ENCODE measurements around the gene FOXG1.

FOXG1 gene

GRCh38 chr14:28777471-28778137, 11.0 kb downstream of the FOXG1 start:
- no peak for DNase-seq

DNA sequence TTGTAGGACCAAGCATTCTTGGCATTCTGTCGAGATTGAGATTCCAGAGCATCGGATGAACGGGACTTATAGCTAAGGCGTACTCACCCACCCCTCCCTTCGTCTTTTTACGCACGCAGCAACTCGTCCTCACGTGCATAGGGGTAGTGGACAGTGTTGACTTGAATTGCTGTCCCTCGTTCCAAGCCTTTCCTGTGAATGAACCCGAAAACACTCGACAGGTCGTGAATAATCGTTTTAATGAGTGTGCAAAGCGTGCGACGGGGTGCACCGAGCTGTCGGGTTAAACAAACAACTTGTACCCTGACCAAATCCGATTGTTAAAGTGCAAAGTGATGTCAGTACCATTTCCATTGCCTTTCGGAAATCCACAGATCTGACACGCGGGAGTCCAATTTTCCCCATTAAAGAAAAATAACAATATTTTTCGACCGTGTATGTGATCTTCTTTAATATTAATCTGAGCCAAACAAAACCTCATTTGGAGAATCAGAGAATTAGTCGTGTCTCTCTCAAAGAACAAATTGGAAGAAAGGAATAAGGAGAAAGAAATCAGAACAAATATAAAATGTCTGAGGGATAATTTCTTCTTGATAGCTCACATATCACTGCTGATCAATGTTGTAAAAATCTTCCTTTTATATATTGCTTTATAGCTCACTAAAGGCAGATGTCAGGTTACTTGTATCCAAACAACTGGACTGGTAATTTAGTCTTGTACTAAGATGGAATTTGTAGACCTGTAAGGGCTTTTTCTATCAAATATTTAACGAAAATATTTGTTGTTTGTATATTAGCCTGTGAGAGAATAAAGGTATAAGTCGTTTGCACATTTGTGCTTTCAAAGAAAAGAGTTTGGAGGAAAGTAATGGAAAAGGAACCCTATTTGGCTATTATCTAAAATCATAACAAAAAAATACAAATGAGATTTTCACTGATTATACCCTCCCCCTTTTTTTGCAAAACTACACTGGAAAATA, 11.8 kb downstream of the FOXG1 start:
- DNase-seq: no peak

- DNase-seq: no peak
Observed at GRCh38 chr14:28779456-28779855, 12.9 kb downstream of the FOXG1 start.

DNA sequence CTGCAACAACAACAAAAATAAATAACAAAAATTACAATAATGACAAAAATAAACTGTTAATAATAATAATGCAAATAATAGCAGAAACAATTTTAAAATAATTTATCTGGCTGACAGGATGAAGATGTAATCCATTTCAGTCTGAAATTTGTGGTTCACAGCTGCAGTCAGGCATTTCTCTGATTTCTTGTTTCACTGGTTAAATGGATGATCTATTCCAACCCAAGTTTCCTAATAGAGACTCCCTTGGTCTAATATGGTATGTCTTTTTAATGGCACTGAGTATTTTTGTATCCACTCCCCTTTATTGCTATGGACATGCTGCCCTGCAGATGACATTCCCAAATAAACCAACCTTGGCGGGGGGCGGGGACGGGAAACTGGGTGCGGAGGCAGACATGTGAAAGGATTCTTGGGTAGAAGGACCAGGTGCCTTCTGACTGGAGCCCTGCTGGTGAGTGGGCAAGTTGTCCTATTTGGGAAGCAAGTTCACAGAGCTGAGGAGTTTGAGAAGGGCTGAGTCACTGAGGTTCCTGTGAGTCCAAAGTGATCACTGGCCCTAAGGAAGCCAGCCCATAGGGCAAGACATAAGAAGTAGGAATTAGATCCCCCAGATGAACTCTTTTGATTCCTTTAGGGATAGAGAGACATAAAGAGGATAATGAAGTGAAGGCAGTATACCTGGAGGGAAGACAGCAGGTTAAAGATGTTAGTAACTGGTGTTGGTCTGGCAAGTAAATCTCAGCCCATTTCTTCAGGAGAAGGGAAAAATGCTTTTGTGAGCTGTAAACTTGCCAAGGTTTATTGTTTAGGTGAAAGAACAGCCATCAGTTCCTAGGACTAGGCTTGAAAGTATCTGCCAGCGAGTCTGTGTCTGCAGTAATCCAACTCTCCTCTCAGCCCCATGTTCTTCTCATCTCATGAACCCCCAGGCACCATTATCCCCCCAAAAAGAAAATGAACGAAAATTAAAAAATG, 14.5 kb downstream of the FOXG1 start:
- DNase-seq: no peak

- no peak for DNase-seq
Observed at GRCh38 chr14:28782301-28782700, 15.7 kb downstream of the FOXG1 start.

DNA sequence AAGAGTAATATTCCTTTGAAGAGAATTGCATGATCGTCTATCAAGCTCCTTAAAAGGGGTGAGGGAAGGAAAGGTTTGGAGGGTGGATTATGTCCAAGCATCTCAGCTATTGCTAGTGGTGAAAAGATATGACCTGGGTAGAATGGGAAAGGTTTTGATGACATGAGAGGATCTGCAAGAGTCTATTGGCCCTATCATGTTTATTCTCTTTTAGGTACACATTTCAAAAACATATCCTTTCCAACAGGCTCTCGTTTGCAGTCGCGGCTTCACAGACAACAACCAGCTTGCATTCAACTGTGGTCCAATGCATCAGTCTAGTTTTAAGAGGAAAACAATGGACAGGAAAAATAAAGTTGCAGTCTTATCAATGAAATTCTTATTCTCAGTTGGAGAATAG, 17.1 kb downstream of the FOXG1 start:
- no peak for DNase-seq

DNA sequence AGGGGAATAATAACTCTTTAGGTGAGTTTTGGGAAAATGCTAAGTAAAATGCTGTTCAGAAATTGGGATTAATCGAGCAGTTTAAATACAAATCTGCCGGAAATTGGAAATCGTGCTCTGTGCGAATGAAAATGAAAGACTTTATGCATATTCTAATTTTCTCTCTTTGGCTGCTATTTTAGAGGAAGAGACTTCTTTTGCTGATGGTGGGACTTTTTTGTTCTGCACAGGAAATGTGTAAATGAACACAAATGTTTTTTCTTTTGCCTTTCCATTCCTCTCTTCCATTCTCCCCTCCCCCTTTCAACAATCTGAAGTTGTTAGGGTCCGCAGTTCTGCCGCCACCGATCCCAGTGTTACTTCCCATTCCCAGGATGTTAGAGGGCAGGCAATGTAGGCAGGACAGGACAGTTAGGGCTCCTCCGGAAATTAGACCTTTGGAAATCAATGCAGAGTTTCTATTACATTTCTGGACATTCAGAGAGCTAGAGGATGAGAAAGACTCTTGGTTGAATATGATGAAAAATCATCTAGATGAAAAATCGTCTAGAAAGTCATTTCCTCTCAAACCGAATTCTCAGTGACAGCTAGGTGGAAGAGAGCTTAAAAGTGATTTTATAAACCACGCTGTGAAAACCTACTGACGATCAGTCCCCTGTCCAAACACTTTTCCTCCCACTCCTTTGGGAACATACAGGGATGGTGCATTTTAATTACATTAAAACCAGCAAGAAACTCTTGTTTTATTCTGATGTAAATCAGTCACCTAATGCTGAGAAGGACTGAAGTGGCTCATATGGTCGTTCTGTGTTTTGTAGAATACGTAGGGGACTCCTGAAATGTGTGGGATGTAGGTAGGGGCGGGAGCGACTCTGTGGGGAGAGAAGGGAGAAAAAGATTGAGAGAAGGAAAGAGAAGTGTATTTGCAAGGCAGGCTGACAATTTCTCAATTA, 17.8 kb downstream of the FOXG1 start:
- DNase-seq: no peak

- DNase-seq: no peak
Observed at GRCh38 chr14:28785096-28785952, 18.7 kb downstream of the FOXG1 start.

- no peak for DNase-seq
Observed at GRCh38 chr14:28807518-28807917, 40.9 kb downstream of the FOXG1 start.

DNA sequence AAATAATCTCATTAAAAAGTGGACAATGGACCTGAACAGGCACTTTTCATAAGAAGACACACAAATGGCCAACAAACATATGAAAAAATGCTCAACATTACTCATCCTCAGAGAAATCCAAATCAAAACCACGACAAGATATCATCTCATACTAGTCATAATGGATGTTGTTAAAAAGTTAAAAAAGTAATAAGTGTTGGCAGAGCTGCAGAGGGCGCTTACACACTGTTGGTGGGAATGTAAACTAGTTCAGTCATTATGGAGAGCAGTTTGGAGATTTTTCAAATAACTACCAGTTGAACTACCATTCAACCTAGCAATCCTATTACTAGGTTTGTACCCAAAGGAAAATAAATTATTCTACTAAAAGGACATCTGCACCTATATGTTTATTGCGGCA, 47.2 kb downstream of the FOXG1 start:
- DNase-seq: no peak

Data from activated CD4-positive, alpha-beta T cell treated with anti-CD3 and anti-CD28 coated beads for 4 hours (primary cell).